AG04450 (cell line): ENCODE measurements around the gene ELAPOR2. TPM values are rescaled to one million over a fixed set of nuclear protein-coding genes. Genes with fewer than 3 reads are reported as not detected.
"Not testable (repeated sequence)": the region's sequence is repeated elsewhere in the genome, so short reads cannot be mapped to it uniquely, and the experiment has no call there.

Experiments used
- CTCF ChIA-PET: fragments of 300-600, 350-600 bp; formaldehyde crosslinking; extraction: SDS; loops from one replicate; lab custom pipeline; 2022; ENCODE audit warnings: antibody characterized with exemption, inconsistent platforms; lab: Charles Lee
- POLR2A ChIA-PET: fragments of 350-600 bp; formaldehyde crosslinking; extraction: SDS; loops from one replicate; lab custom pipeline; 2021; ENCODE audit warnings: antibody characterized with exemption, inconsistent platforms; lab: Yijun Ruan, JAX
- DNase-seq: peaks from one replicate; pipeline ENCODE4 v3.0.0-alpha.2; 2011; ENCODE audit warnings: low read depth, low spot score
- H3K27ac ChIP-seq: one replicate; pipeline ENCODE4 v1.5.1; 2012; ENCODE audit warnings: low read depth, low read length, control low read depth
- H3K27me3 ChIP-seq: one replicate; pipeline ENCODE4 v1.6.0; 2012; ENCODE audit warnings: low read length; ENCODE audit not compliant: control insufficient read depth, insufficient read depth
- H3K4me3 ChIP-seq: 2 replicates; pipeline ENCODE4 v1.5.1; 2011; ENCODE audit warnings: mild to moderate bottlenecking, low read depth, low read length, control low read depth
- H3K9me3 ChIP-seq: 2 replicates; pipeline ENCODE4 v1.5.1; 2012; ENCODE audit warnings: low read length; ENCODE audit not compliant: control insufficient read depth, insufficient read depth
- polyA plus RNA-seq: library from polyadenylated mRNA; depleted of rRNA; stranded (reverse); fragments of >200 nt; gene quantifications from 2 replicates; pipeline ENCODE4 v1.2.3, GENCODE V29; 2011
- TF ChIP-seq, protein P1 (sequence below): IDR thresholded peaks from 2 replicates; pipeline ENCODE4 v1.5.1; 2011; ENCODE audit warnings: low read depth, low read length, control low read depth, inconsistent platforms

Gene ELAPOR2
- polyA plus RNA-seq, 1 experiment, result 3.9 TPM

DNA sequence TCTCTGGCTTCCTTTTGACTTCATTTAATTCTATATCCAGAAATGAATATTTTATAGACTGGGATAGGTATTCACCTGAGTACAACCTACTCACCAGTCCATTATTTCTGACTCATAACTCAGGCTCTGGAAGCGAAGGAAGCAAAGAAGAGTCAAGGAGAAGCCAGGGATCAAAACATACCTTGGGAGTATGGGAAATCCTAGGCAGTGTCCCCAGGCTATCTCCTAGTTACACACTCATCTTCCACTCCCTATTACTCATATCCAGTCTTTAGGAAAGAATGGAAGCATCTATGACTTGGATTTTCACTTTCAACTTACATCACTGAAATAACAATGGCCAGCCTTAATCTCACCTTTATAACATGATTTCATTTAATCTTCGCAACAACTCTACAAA lies 40.9 kb upstream of the ELAPOR2 start:
- POLR2A ChIA-PET, result no interaction called here
- no peak for DNase-seq
- H3K4me3 ChIP-seq, result no peak overlapping the region
- no peak overlapping the region for H3K27ac ChIP-seq
- no peaks in the 10 kb centered on the region for H3K9me3 ChIP-seq
- TF ChIP-seq, protein P1, sequence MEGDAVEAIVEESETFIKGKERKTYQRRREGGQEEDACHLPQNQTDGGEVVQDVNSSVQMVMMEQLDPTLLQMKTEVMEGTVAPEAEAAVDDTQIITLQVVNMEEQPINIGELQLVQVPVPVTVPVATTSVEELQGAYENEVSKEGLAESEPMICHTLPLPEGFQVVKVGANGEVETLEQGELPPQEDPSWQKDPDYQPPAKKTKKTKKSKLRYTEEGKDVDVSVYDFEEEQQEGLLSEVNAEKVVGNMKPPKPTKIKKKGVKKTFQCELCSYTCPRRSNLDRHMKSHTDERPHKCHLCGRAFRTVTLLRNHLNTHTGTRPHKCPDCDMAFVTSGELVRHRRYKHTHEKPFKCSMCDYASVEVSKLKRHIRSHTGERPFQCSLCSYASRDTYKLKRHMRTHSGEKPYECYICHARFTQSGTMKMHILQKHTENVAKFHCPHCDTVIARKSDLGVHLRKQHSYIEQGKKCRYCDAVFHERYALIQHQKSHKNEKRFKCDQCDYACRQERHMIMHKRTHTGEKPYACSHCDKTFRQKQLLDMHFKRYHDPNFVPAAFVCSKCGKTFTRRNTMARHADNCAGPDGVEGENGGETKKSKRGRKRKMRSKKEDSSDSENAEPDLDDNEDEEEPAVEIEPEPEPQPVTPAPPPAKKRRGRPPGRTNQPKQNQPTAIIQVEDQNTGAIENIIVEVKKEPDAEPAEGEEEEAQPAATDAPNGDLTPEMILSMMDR, result no peak
- CTCF ChIA-PET, result no interaction called here
- H3K27me3 ChIP-seq, result no peaks in the 10 kb centered on the region

GRCh38 chr7:87097375-87097774 lies 37.9 kb upstream of the ELAPOR2 start:
- H3K4me3 ChIP-seq, H3K9me3 ChIP-seq, H3K27me3 ChIP-seq, POLR2A ChIA-PET, CTCF ChIA-PET, DNase-seq, H3K27ac ChIP-seq: not testable (repeated sequence)

- H3K4me3 ChIP-seq, result no peak overlapping the region
- POLR2A ChIA-PET, result no interaction called here
- CTCF ChIA-PET, result no interaction called here
- H3K9me3 ChIP-seq, result no peaks in the 10 kb centered on the region
- H3K27ac ChIP-seq, result no peak overlapping the region
- no peak for DNase-seq
- TF ChIP-seq, protein P1, result no peak
- no peaks in the 10 kb centered on the region for H3K27me3 ChIP-seq
Measured at GRCh38 chr7:87094322-87094721, 34.9 kb upstream of the ELAPOR2 start.

- CTCF ChIA-PET, result no interaction called here
- Histone ChIP-seq H3K4me3 (no peak overlapping the region), H3K27me3 (no peaks in the 10 kb centered on the region), H3K27ac (no peak overlapping the region), H3K9me3 (no peaks in the 10 kb centered on the region)
- no peak for DNase-seq
- TF ChIP-seq, protein P1, result no peak
- POLR2A ChIA-PET, result no interaction called here
Measured at GRCh38 chr7:87092568-87093091, 33.2 kb upstream of the ELAPOR2 start.

GRCh38 chr7:87091487-87092066 lies 32.1 kb upstream of the ELAPOR2 start:
- Histone ChIP-seq H3K27me3 (no peaks in the 10 kb centered on the region), H3K4me3 (no peak overlapping the region), H3K9me3 (no peaks in the 10 kb centered on the region), H3K27ac (no peak overlapping the region)
- TF ChIP-seq, protein P1, result no peak
- ChIA-PET POLR2A (no interaction called here), CTCF (no interaction called here)
- DNase-seq, result no peak
